HG03378 (cell line): ENCODE data around the gene CTIF.

Experiments
- ATAC-seq: cut with Tn5 transposase; IDR thresholded peaks from one replicate; pipeline ENCODE4 v1.9.1; 2021; ENCODE audit warnings: mild to moderate bottlenecking, moderate library complexity; ENCODE audit not compliant: unreplicated experiment

CTIF gene

DNA sequence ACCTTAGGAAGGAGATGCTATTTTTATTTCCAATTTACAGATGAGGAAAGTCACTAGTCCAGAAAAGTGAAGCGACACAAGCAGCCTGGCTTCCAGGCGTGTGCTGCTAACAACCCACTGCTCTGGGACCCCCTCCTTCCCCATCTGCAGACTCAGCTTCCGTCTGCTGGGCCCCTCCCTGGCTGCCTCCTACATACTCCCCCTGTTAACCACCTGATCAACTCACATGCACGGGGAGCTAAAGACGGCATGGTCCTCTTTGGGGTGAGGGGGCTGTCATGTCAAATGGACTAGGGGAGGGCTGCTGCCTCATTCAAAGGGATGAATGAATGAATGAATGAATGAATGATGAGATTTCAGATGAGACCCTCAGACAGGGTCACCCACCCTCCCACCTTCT, 184.2 kb downstream of the CTIF start:
- ATAC-seq = no peak

DNA sequence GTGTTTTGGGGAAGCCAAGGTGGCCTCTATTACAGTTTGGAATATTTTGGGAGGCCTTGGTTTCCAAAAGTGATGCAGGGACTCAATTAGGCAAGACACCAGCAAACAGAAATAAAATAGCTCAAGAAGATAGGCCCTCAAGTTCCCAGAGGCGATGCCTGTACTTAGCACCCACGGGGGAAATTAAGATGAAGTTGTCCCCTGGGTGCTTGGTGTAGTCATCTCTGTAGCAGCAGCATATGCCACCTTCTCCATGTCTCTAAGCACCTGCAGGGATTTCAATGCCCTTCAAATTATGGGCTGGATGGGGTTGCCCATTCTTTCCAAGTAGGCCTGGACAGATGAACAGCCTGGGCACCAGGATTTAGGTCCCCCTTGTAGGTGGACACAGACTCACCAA, 185.0 kb downstream of the CTIF start:
- ATAC-seq = no peak

DNA sequence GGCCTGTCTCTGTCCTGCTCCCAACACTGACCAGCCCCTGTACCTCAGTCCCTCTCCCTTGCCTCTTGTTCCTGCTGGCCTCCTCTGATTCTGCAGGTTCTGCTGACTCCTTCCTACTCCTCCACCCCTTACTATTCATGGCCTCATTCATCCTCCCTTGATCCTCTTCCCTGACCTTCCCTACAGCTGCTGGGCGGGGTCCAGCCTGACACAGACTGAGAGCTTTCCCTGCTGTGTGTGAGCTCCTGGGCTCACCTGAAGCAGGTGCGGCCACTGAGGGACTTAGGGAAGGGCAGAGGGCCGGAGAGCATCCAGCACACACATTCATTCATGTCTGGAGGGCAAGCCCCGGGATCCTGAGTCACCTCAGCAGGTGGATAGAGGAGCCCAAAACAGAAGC, 185.6 kb downstream of the CTIF start:
- no peak for ATAC-seq

DNA sequence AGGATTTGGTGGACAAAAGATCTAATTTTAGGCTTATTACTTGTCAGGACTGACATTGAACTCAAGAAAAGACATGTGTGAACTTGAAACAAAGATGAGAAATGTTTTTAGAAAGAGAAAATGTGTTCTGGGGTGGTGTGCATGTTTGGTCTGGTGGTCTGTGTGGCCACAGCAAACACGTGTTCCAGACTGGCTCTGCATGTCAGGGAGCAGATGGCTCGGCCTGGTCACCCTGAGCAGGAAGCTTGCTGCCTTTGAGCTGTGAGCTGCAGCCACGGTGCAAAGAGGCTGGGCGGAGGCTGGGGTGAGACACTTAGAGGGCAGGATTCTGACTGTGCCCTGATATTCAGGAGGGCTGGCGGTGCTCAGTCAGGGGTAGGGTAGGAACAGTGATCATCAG, 186.1 kb downstream of the CTIF start:
- no peak for ATAC-seq

DNA sequence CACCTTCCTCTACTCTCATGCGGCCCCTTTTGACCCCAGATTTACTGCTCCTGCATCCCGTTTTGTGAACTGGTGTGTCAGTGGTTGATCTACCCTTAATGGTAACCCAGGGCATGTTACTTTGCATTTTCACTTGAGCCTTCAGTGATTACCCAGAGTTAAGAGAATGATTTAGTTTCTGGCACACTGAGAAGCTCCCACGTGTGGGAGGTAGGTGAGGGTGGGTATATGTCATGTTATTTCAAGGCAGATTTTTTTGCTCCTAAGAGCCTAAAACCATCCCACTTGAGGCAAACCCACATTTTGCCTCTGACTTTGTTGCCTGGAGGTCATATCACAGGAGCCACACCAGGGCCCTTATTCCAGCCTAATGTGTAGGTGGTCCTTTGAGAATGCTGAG, 186.7 kb downstream of the CTIF start:
- no peak for ATAC-seq

DNA sequence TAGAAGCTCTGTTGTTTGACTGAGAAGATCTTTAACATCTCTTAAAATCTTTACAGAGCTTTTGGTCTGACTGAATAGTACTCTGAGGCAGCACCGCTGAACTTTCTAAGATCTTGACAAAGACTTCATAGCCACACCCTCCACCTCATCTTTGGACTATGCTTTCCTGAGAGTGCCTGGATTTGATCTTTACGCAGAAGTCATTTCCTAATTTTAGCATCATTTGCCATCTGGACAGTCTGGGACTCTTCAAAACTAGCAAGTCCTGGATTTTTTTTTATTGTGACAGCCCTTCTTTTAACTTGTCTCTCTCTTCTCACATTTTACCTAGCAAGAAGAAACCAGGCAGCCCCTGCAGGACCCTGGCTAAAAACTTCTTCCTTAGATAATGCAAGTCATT, 188.8 kb downstream of the CTIF start:
- no peak for ATAC-seq

DNA sequence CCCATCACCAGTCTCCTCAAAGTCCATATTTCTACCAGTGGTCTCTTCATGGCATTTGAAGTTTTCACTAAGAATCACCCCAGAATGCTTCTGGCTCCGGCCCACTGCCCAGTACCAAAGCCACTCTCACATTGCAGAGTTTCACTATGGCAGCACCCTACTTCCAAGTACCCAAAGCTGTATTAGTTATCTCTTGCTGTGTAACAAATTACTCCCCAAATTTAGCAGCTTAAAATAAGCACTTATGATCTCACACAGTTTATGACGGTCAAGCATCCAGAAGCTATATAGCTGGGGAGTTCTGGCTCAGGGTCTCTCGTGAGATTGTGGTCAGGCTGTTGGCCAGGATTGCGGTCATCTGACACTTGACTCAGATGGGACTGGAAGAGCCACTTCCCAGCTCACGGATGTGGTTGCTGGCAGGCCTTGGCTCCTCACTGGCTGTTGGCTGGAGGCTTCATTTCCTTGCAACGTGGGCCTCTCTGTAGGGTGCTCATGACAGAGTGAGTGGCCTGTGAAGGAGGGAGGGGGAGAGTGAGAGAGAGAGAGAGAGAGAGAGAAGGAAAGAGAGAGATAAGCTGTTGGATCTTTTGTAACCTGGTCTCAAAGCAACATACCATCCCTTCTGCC, 189.5 kb downstream of the CTIF start:
- ATAC-seq = no peak

DNA sequence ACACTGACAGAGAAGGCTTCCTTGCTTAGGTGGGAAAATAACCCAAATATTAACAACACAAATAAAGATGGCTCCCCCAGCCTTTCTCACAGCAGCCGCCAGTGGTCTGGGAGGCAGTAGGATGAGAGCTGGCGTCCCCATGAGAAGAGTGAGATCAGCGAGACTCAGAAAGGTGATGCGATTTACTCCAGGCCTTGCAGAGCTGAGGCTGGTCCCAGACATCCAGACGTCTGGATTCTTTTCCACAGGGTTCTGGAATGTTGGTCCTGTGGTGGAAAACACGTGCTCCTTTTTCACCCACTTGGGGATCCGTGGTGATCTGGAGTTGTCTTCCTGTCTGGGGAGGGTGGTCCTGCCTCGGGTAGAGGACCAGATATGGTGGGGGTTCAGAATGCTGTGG, 190.6 kb downstream of the CTIF start:
- no peak for ATAC-seq

DNA sequence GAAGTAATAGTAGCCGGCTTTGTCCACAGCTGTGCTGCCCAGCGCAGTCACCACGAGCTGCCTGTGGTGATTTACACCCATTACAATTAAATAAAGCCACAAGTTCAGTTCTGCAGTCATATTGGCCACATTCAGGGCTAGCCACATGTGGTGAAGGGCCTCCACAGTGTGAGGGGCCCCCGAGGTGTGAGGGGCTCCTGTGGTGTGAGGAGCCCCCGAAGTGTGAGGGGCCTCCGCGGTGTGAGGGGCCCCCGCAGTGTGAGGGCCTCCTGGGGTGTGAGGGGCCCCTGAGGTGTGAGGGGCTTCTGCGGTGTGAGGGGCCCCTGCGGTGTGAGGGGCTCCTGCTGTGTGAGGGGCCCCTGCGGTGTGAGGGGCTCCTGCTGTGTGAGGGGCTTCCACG, 191.2 kb downstream of the CTIF start:
- ATAC-seq = no peak

DNA sequence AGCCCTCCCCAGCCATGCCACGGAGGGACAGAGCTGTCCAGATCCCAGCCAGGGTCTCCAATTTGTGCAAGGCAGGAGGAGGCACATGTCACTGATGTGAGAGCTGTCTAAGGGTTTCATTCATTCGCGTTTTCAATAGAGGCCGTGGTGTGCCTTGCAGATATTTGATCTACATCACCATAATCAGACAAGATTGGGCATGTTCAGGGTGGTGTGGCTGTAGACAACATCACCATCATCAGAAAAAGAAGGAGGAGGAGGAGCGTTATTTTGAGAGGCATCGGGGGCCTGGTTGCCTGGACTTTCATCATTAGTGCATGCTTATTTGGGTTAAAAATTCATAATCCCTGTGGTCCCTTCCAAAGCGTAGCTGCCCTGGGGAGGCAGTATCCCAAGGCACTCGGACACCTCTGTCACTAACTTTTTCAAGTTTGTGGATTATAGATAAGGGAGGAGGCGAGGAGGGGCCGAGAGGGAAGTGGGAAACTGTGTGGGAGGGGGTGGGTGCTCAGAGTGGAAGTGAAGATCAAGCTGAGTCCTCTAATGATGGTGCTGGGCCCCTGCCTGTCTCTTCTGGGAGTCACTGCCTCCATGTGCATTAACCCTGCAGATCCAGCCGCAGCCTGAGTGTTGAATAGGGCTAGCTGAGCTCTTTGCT, 194.1 kb downstream of the CTIF start:
- no peak for ATAC-seq

DNA sequence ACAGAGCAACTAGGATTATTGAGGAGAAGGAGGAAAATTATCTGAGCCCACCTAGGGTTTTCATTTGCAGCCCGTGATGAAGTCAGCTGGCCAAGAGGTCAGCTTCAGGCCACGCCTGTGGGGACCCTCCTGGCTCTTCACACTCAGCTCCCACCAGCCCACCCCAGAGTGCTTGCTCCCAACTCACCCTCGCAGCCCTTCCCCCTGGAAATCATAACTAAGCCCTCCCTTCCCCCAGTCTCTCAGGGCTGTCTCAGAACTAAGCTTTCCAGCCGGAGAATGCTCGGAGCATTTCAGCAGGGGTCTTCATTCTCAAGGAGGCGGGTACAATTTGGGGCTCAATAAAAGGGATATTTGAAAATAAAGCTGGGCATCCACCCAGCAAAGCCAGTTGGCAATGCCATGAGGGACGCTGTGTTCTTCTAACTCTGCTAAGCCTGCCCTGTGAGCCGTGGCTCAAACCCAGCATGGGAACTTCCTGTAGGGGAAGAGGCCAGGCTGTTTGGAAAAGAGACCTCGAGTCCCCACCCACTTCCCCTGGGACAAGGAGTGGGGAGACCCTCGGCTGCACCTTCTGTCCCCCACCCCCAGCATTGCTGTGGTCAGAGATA, 194.9 kb downstream of the CTIF start:
- ATAC-seq = no peak

DNA sequence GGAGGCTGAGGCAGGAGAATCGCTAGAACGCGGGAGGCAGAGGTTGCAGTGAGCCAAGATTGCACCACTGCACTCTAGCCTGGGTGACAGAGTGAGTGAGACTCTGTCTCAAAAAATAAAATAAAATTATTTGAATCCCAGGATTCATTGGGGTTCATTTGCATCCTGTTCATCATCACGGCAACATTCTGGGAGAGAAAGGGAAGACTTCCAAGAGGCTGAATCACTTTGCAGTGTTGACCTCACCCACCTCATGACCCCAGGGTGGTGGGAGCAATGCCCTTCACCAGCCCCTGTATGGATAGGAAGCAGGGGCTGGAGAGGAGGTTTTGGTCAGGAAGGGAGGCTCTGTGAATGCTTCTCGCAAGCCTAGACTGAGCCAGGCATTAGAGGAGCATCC, 195.6 kb downstream of the CTIF start:
- no peak for ATAC-seq

DNA sequence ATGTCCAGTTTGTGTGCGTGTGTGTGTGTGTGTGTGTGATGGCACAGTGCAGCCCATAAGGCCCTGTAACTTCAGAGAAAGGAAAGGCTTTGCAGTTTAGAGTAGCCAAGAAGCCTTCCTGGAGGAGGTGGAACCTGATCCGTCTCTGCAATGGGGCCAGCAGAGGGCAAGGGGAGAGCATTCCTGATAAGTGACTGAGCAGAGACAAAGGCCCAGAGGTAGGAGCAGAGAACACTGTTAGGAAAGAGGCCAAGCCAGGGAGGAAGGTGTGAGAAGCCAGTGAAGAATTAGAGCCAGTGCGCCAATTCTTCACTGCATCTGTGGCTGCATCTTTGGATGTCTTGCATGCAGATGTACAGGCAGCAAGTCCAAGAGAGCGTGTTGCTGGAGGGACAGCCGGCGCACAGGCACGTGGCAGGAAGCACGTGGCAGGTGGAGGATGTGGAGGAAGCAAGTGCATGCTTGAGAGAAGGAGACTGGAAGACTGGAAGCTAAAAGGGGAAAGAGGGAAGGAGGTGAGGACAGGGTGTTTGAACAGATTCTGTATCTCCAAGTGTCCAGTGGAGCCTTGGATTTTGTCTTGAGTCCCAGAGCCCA, 196.3 kb downstream of the CTIF start:
- no peak for ATAC-seq

DNA sequence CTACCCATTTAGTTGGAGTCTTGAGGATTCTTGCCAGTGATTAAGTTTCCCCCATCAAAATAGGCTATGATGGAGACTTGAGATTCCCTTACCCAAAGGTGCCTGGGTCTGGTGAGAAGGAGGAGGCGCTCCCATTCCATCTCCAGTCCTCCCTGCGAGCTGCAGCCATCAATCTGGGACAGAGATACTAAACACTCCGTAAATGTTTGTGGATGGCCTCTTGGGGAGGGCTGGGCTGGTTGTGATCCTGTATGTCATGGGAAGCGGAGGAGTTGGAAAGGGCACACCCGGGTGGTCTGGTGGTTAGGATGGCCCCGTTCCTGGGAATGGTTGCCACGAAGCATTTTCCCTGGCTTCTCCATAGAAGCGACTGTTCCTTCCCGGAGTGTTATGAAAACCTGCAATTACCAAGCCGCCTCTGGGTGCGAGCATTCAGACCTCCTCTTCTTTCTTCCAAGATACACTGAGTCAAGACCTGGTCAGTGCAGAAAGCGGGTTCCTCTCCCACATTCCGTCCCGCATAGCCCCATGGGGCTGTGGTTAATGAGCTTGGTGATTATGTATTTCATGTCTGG, 196.9 kb downstream of the CTIF start:
- no peak for ATAC-seq

DNA sequence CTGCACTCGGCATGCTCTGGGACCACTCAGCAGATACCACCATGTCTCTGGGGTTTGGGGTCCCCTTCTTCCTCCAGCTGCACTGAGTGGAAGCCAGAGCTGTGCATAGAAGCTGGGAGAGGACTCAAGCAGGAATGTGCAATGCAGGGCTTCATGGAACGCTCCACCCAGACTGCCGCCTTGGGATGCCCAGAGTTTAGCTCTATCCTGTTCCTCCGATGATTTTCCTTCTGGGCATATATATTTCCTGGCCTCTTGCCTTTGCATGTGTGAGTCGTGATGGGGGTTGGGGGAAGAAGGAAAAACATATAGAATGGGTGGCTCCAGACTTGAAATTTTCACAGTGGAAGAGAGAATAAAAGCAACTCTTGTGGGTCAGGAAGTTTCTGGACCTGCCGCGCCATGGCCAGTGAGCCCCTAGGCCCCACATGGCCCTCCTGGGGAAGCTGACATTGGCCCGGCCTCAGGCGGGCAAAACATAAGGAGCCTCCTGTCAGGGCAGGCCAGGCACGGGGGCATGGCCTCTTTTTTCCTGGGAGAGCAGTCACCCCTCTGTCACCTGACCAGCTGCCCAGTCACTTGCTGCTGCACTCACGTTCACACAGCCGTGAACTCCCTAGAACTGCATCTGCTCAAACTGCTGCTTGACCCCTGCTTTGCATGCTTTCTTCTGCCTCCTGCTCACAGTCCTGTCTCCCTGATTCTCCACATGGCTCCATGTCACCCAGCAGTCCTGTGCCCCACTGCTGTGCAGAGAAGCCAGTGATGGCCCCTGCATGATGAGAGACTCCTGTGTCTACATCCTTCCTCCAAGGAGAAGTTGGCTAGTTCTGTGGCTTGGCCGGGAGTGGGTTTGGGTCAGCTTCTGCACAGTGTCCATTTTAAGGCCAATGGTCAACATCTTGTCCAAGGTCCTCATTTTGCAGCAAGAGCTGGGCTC, 197.8 kb downstream of the CTIF start:
- no peak for ATAC-seq

DNA sequence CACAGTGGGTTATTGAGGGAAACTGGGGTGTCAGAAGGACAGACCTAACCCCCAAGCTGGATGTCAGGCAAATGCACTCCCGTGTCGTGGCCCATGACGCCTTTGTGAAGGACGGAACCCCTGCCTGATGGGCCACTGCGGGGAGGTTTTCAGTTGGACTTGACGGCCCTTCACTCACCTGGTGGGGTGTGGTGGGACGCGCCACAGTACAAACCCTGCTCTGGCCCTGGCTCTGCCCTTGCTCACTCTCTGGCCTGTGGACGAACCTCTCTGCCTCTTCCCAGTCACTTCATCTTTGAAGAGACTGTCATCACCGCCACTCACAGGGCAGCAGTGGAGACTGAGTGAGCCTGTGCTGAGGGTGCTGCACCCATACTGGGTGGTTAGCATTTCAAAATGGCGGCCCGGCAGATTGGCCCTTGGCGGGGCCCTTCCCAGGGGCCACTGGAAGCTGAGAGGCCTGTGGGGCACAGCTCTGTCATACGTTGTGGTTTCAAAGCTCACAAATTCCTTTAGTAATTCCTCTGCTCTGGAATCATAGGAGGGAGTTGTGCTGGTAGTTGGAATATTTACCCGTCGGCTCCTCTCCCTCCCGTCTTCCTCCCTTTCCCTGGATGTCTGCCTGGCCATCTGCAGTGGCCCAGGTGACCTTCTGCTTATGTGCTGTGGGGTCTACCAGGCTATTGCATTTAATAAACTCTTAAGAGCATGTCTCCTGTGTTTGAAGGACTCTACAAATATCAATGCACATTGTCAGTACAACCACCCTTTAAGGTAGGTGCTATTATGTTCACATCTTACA, 200.6 kb downstream of the CTIF start:
- ATAC-seq = no peak

DNA sequence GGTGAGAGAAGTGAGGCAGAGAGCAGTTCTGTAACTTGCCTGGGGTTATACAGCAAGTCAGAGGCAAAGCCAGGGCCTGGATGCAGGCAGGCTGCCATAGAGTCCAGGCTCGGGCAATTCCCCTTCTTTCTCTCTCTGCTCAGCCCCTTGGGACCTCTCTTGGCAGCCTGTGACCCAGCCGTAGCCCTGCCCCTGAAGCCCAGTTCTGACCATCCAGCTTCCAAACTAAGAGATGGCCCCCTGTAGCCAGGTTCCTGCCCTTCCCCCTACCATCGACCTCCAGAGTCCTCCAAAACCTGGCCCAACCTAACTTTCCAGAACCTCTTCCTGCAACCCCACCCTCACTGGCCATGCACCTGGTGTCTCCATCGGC, 201.2 kb downstream of the CTIF start:
- ATAC-seq = no peak

DNA sequence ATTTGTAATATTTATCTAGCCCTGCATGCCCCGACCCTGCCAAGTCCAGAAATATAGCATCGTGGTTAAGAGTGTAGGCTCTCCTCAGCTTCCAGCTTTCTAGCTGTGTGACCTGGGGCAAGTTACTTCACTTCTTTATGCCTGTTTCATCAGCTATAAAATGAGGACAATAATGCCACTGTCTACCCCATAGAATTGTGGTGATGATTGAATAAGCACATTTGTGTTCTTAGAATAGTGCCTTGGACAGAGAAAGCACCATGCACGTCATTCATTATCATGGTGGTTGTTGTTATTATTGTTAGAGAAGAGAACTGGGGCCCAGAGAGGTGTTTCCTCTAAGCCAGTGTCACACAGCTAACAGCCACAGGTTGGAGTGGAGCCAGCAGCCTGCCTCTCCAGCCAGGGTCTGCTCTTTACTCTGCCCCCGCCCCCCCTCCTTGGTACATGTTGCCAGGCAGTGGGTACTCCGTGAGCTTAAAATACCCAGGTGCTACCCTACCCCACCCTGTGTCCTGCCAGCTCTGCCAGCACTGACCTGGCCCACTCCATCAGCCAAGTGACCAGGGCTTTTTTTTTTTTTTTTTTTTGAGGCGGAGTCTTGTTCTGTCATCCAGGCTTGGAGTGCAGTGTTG, 202.1 kb downstream of the CTIF start:
- no peak for ATAC-seq

DNA sequence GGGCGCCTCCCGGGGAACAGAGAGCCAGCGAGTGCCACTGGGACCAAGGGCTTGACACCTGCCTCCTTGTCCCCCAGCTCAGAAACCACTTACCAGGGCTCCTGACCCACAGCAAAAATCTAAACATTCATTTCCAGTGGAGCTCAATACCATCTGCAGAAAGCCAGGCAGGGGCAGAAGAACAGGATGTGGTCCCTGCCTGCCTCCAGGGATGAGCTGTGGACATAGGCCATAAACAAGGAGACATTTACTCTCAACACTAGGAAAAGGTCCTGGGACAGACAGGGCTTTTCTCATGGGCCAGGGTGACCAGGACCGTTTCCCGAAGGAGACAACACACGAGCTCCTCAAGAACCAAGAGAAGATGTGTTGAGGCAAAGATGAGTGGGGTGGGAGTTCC, 203.0 kb downstream of the CTIF start:
- ATAC-seq = no peak

DNA sequence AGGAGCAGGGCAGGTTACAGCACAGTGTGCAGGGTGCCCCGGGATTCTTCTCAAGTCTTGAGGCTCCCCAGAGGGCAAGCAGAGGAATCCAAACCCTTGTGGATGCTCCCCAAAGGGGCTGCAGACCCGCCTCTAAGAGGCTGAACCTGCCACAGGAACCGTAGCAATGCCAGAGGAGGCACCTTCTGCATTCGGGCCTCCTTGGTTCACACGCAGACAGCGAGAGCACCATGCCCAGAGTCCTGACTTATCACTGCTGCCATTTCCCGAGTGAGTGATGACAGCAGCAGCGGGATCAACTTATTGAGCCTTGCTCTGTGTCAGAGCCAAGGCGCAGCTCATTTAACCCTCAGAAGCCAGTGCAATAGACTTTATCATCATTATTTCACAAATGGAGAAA, 203.5 kb downstream of the CTIF start:
- no peak for ATAC-seq
